GM23338 (cell line): ENCODE measurements around the gene CRKL.

Experiments used
- CTCF ChIP-seq, 2 experiments: fragments of 200-600 bp in 1 of 2; sonication (generic) in 1 of 2; conservative IDR thresholded peaks; 2 replicates each; pipeline versions ENCODE4 v1.5.1 to v1.6.1; 2016 to 2017; ENCODE audit warnings: antibody characterized with exemption in 2 of 2, low read depth in 2 of 2, mild to moderate bottlenecking in 2 of 2, moderate library complexity in 1 of 2
- EZH2 ChIP-seq: fragments of 200-600 bp; sonication (generic); IDR thresholded peaks from one replicate; pipeline ENCODE4 v1.8.0; 2017; ENCODE audit warnings: antibody characterized with exemption, mild to moderate bottlenecking, low read depth; ENCODE audit not compliant: unreplicated experiment
- EZH2phosphoT487 ChIP-seq: fragments of 200-600 bp; sonication (generic); IDR thresholded peaks from one replicate; pipeline ENCODE4 v1.8.1; 2018; ENCODE audit warnings: antibody characterized with exemption; ENCODE audit not compliant: unreplicated experiment
- POLR2AphosphoS5 ChIP-seq: IDR thresholded peaks from 2 replicates; pipeline ENCODE4 v1.6.1; 2016; ENCODE audit warnings: antibody characterized with exemption, low read depth

DNA sequence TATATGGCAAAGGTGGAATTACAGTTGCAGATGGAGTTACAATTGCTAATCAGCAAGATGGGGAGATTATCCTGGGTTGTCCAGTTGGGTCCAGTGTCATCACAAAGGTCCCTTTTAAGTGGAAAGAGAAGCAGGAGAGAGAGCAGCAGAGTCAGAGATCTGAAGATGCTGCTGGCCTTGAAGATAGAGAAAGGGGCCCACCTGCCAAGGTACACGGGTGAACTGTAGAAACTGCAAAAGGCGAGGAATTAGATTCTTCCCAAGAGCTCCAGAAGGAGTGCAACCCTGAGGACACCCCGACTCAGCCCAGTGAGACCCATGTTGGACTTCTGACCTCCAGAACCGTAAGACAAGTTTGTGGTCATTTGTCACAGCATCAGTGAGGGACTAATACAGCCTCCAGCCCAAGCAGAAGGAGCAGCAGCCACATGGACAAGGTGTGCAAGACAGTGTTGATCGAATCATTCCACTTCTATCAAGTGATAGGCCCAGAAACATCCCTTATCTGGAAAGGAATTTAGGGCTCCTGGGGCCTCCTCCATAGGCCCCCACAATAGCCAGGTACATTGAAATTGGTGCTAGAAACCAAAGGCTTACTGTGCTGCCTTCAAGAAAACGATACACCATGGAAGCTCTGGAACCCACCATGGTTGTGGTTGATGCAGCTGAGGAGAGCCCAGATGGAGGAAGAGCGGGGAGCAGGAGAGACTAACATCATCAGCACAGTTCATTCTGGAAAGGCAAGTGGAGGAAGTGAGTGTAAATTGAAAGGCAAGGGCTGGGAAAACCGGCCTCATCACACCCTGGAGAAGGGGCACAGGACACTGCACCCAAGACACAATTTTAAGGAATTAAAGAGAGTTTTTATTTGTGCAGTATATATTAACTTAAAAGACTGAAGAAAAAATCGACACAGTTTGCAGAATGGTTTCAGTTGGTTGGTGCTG lies 35.1 kb upstream of the CRKL start:
- TF ChIP-seq EZH2phosphoT487 (no peak), CTCF (conservative IDR thresholded peaks at IDR 0.05; ENCODE audit: low read depth in 2 of 2) (no peak), EZH2 (no peak), POLR2AphosphoS5 (no peak)
